MG63 (cell line): ENCODE results near the gene MAPKBP1. TPM values are rescaled to one million over a fixed set of nuclear protein-coding genes. Genes with fewer than 3 reads are reported as not detected.

ENCODE experiments used
- DNase-seq: peaks from one replicate; pipeline ENCODE4 v3.0.0-alpha.2; 2020
- H3K27me3 ChIP-seq: fragments of 250-450 bp; sonication (Bioruptor Pico); 2 replicates; pipeline ENCODE4 v1.5.1; 2020; ENCODE audit warnings: mild to moderate bottlenecking, moderate library complexity
- H3K36me3 ChIP-seq: fragments of 250-450 bp; sonication (Bioruptor Pico); 2 replicates; pipeline ENCODE4 v1.5.1; 2020; ENCODE audit warnings: mild to moderate bottlenecking, moderate library complexity
- H3K4me3 ChIP-seq: fragments of 250-450 bp; sonication (Bioruptor Pico); 2 replicates; pipeline ENCODE4 v1.5.1; 2020; ENCODE audit warnings: mild to moderate bottlenecking, moderate library complexity
- H3K9me3 ChIP-seq: fragments of 250-450 bp; sonication (Bioruptor Pico); 2 replicates; pipeline ENCODE4 v1.5.1; 2020; ENCODE audit warnings: mild to moderate bottlenecking, moderate library complexity
- total RNA-seq: library from RNA; depleted of rRNA; stranded (reverse); fragments of >200 nt; shearing (Covaris generic); gene quantifications from 2 replicates; pipeline ENCODE4 v1.2.3, GENCODE V29; 2014; ENCODE audit warnings: low replicate concordance

MAPKBP1 gene
- total RNA-seq, 1 experiment from 2014 or later: 2.9 TPM

DNA sequence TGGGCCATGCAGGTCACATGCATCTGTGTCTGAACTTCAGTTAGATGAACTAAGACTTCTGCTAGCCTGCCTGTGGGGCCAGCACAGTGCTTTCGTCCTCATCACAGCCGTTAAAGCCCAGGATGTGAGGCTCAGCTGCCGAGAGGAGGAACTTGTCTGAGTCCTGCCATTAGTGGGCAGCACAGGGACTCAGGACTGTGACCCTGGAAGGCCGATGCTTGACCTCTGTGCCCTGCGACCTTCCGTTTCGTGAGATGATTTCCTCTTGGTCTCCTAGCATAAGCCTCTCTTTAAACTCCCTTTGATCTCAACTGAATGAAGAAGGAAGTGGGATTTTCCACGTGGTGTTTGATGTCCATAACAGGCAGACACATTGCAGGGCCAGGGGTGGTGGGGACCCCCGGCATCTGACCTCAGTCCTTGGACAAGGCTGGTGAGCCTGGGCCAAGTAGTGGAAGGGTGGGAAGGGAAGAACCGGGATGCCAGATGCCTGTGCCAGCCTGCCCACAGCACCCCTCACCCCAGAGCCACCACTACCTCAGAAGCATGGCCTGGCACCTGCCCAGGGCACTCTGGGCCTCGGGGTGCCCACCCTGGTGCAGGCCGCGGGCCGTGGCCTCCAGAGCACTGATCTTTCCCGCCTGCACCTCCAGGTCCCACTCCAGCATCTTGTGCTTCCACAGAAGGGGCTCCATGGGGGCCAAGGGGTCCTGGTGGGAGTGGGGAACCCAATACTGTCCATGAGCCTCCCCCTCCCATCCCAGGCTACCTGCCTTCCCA is 86.0 kb downstream of the MAPKBP1 start:
- Histone ChIP-seq H3K4me3 (no peak overlapping the region), H3K36me3 (no peaks in the 10 kb centered on the region), H3K9me3 (no peaks in the 10 kb centered on the region), H3K27me3 (no peaks in the 10 kb centered on the region)
- no peak for DNase-seq

DNA sequence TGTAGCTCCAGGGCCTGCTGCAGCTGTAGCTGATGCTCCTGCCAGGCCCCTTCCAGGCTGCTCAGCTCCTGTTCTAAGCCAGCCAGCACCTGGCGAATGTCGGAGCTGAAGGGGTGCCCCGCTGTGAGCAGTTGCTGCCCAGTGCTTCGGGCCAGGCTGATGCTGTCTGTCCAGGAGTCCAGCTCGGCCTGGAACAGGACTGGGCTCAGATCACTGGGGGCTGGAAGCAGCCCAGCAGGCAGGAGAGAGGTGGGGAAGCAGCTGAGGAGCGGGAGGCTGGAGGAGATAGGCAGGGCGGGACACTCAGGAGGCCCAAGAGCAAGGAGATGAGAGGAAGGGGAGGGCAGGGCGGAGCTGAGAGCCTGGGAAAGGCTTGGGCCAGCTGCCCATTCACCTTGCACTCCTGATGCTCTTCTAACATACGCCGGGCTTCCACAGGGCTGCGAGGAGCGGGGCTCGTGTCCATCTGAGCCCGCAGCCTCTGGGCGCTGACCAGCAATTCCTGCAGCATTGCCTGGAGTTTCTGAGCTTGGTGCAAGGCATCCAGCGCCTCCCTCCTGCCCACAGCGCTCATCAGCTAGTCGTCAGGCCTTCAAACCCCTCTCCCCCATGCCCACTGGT is 87.6 kb downstream of the MAPKBP1 start:
- no peak for DNase-seq
- H3K9me3 ChIP-seq: no peaks in the 10 kb centered on the region
- no peak overlapping the region for H3K4me3 ChIP-seq
- no peaks in the 10 kb centered on the region for H3K36me3 ChIP-seq
- H3K27me3 ChIP-seq: no peaks in the 10 kb centered on the region

DNA sequence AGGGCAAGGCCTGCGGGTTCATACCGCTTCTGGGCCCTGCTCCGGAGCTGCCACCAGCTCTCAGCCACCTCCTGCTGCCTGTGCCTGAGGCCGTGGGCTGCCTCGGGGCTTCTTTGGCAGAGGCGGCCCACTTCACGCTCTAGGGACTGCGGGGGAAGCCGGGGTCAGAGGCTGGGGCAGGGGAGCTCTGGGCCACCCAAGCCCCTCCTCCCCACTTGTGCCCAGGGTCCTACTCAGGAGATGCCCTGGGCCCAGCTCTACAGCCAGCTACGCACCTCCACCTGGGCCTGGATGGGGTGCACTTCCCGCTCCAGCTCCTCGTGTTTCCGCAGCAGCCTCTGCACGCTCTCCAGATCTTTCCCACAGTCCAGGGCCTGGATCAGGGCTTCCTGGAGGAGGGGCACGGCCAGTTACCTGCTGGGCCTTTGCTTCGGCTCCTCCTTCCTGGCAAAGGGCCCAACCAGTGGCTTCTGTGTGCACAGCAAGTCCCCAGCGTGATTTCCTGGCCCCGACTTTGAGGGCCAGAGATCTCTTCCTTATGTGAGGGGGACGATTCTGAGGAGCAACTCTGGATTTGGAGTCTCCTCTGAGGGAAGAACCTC is 88.3 kb downstream of the MAPKBP1 start:
- no peaks in the 10 kb centered on the region for H3K27me3 ChIP-seq
- H3K4me3 ChIP-seq: no peak overlapping the region
- DNase-seq: no peak
- no peaks in the 10 kb centered on the region for H3K9me3 ChIP-seq
- H3K36me3 ChIP-seq: no peaks in the 10 kb centered on the region

DNA sequence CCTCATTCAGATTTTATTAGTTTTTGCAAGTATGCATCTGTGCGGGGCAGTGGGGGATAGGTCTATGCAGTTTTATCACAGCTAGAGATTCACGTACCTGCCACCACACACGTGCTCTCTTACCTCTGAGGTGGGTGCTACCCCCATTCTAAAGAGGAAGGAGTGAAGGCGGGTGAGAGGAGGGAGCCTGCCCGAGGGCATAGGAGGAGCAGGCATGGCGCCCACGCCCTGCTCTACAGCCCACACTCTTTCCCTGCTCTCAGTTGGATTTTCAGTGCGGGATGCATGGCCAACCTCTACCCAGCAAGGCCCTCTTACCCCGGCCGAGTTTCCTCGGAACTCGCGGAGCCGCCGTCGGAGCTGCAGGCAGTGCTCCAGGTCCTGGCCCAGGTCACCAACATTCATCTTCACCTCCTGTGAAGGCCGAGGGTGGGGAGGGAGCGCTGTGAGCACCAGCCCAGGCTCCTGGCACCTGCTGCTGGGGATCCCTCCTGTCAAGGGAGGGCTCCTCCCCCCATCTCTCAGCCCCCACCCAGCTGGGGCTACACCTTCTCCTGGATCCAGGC is 91.3 kb downstream of the MAPKBP1 start:
- Histone ChIP-seq H3K9me3 (no peaks in the 10 kb centered on the region), H3K27me3 (no peaks in the 10 kb centered on the region), H3K4me3 (no peak overlapping the region), H3K36me3 (no peaks in the 10 kb centered on the region; the same call in 1 of the 2 replicates)
- DNase-seq: no peak

DNA sequence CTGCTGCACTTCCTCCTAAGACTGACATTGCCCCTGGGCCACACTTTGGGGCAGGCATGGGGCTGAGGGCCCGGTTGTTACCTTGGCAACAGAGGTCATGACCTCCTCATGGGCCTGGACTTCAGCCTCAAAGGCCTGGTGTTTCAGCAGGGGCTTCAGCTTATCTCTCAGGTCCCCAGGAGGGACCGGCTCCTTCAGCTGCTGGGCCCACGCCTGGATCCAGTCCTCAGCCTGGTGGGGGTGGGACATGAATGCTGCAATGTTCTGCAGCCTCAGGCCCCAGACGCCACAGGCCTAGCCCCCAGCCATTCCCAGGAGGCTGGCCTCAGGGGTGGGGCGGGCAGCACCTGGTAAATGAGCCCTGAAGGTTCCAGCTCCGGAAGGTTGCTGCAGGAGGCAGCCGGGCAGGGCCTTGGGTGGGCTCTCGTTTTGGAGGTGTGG is 92.0 kb downstream of the MAPKBP1 start:
- H3K4me3 ChIP-seq: no peak overlapping the region
- H3K27me3 ChIP-seq: no peaks in the 10 kb centered on the region
- no peaks in the 10 kb centered on the region; the same call in 1 of the 2 replicates for H3K36me3 ChIP-seq
- H3K9me3 ChIP-seq: no peaks in the 10 kb centered on the region
- no peak for DNase-seq

DNA sequence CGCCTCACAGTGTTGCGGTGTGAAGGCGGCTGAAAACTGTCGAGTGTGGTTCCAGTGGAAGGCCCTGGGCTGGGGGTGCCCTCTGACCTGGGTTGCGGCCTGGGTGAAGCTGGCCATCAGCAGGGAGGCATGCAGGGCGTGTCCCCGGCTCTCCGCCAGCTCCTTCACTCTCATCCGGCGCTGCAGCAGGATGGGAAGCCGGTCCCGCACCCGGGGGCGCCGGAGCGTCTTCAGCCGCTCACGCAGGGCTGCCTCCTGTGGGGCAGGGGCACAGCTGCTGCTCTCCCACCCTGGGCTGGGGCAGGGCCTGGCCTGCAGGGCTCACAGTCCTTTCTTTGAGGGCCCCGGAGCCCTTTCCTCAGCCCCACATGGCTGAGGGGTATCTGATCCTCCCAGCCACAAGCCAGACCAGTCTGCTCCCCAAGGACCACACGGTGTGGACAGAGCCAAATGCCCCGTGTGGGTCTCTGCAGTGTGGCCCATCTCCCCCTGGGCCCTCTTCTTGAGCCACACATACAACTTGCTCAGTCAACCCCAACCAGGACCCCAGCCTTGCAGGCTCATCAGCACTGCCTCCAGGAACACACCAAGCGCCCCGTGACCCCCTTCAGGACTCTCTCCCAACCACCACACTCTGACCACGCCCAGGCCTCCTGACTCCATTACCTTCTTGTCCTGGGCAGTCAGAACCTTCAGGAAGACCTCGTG is 92.7 kb downstream of the MAPKBP1 start:
- no peak for DNase-seq

DNA sequence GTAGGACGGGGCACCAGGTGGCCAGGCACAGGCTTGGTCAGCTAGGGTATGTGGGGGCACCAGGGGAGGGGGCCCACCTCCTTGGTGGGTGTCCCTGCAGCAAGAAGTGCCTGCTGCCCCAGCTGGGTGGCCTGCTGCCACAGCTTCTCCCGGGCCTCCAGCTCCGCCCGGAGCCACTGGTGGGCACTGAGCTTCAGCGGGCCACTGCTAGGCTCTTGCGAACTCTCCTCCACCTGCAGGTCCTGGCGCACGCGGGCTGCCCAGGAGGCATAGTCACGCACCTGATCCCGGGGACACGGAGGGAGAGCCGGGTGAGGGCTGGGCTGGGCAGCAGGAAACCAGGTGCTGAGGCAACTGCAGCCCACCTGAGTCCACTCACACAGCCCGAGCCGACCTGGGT is 94.0 kb downstream of the MAPKBP1 start:
- Histone ChIP-seq H3K4me3 (no peak overlapping the region), H3K27me3 (no peaks in the 10 kb centered on the region), H3K36me3 (no peaks in the 10 kb centered on the region; the same call in none of the 2 replicates), H3K9me3 (no peaks in the 10 kb centered on the region)
- no peak for DNase-seq

More for the DNA sequence above, 92.7 kb downstream of the MAPKBP1 start:
- no peaks in the 10 kb centered on the region; the same call in none of the 2 replicates for H3K36me3 ChIP-seq
- no peaks in the 10 kb centered on the region for H3K9me3 ChIP-seq
- no peak overlapping the region for H3K4me3 ChIP-seq
- no peaks in the 10 kb centered on the region for H3K27me3 ChIP-seq

DNA sequence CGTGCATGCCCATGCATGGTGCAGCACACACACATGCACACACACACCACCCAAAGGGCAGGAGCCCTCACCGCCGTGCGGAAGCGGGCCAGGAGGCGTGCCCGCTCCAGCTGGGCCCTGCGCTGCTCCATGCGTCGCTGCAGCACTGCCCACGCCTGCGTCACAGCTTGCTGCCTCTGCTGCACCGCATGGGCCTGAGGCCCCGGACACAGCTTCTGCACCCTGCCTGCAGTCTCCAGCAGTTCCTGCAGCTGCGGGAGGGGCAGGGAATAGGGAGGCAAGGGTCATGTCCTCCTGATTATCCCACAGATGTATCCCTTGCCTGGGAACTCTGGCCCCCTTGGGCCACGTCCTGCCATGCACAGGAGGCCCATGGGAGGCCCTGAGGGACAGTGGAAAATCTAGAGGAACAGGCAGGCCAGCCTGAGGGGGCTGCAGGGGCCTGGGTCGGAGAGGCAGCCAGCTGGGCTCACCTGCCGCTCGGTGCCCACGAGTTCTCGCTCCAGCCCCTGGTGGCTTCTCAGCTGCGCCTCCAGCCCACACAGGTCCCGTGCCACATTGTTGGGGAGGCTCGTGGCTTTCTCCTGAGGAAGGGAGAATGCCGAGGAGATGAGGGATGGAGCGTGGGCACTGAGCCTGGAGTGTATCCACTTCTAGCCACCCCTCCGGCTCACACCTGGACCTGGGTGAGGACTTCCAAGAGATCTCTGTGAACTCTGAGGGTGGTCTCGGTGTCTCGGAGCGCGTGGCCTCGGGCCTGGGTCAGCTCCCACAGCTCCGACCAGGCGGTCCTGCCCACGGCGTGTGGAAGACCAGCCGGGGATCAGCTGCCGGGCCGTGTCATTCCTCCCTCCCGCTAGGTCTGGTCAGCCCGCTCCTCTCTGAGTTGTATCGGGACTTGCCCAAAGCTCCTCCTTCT is 95.7 kb downstream of the MAPKBP1 start:
- Histone ChIP-seq H3K4me3 (no peak overlapping the region), H3K27me3 (no peaks in the 10 kb centered on the region), H3K9me3 (no peaks in the 10 kb centered on the region), H3K36me3 (no peaks in the 10 kb centered on the region; the same call in none of the 2 replicates)
- no peak for DNase-seq

DNA sequence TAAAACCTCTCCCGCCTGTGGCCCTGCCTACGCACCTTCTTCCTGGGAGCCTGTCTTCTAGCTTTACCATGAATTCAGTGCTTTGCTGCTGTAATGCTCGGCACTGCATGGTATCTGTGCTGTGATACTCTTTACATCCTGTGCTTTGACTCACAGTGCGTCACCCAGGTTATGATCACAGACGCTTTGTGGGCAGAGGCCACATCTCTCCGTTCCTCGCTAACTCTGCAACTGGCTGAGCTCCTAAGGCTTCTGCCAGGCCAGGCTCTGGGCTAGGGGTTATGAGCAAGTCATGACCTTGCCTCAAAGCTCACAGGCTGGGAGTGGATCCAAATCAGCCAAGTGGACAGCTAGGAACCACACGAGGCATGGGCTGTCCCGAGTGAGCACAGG is 96.4 kb downstream of the MAPKBP1 start:
- peak; percentile 89 for DNase-seq
- Histone ChIP-seq H3K4me3 (no peak overlapping the region), H3K9me3 (no peaks in the 10 kb centered on the region), H3K27me3 (no peaks in the 10 kb centered on the region), H3K36me3 (no peaks in the 10 kb centered on the region; the same call in none of the 2 replicates)

DNA sequence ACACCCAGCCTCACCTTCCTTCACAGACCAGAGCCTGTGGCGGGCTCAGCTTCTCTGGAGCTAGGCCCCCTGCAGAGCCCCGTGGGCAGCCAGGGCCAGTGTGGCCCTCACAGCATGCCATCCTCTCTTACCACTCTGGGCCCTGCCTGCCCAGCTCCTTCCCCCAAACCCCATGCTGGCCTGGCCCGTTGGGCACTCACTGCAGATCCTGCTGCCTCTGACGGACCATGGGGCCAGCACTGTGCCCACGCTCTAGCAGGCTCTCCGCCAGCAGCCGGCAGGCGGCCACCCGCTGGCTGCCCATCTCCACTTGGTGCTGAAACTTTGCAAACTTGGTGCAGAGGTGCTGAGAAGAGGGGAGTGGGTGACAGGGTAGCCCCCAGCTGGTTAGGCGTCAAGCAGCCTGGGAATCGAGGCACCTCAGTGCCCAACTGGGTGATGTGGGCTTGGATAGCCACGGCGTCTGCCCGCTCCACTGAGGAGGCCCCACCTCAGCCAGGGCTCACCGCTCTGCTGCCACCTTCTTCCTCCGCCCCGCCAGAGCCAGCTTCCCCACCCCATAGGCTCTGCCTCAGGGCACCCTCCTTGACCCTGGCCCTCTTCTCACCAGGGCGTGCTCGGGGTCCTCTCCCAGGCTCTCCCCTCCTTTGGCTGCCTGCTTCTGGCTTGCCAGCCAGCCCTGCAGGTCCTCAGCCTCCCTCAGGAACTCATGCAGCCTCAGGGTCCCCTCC is 97.1 kb downstream of the MAPKBP1 start:
- Histone ChIP-seq H3K9me3 (no peaks in the 10 kb centered on the region), H3K4me3 (no peak overlapping the region), H3K27me3 (no peaks in the 10 kb centered on the region), H3K36me3 (no peaks in the 10 kb centered on the region; the same call in none of the 2 replicates)
- no peak for DNase-seq

DNA sequence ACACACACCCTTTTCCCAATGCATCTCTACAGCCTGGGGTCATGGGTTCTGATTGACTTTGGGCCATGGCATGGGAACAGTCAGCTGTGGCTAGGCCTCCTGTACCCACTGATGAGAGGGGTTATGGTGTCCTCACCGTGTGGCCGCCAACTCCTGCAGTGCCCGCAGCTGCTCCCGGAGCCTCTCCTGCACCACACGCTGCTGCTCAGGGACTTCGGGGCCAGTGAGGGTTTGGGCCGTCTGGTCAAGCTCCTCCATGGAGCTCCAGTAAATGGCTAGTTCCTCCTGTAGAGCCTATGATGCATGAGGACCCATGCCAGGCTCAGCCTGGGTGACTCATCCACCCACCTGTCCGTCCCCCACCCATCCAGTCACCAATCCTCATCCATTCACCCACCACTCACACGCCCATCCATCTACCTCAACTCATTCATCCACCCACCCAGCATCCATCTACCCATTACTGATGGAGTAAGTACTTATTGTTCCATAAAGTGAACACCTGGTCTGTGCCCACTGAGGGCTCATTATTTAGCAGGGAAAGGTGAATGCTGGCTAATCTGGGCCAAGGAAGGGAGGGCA is 98.0 kb downstream of the MAPKBP1 start:
- no peaks in the 10 kb centered on the region; the same call in none of the 2 replicates for H3K36me3 ChIP-seq
- H3K9me3 ChIP-seq: no peaks in the 10 kb centered on the region
- no peaks in the 10 kb centered on the region for H3K27me3 ChIP-seq
- DNase-seq: no peak
- H3K4me3 ChIP-seq: no peak overlapping the region

DNA sequence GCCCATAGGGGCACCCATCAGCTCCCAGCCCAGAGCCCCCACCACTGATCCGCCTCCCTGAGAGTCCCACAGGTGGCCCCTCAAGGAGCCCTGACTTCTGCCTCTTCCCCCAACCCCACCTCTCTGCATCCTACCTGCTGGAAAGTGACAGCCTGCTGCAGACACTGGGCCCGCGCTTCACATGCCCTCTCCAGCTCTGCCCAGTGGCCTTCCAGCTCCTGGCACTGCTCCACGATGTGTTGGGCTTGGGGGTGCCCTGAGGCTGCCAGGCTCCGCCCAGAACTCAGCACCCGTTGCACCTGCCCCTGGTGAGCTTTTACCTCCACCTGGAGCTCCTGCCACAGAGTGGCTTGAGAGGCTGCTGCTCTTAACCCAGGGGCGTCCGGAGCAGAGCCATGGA is 99.4 kb downstream of the MAPKBP1 start:
- DNase-seq: no peak
- no peaks in the 10 kb centered on the region; the same call in none of the 2 replicates for H3K36me3 ChIP-seq
- no peaks in the 10 kb centered on the region for H3K9me3 ChIP-seq
- H3K27me3 ChIP-seq: no peaks in the 10 kb centered on the region
- H3K4me3 ChIP-seq: no peak overlapping the region

DNA sequence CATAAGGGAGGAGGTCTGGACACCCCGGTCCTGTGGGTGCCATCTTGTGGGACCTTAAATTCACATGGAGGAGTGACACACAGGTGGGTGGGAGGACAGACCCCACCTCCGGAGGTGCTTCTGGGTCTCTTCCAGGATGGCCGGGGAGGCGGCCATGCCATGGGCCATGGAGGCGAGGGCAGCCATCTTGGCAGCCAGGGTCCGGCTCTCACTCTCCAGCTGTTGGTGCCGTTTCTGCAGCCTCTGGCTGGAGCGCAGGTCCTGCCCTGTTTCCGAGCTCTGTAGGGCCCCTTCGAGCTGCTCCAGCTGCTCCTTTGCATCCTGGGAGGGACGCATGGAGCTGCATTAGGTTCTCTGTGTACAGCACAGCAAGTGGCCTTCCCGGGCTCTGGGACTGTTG is 100.5 kb downstream of the MAPKBP1 start:
- no peaks in the 10 kb centered on the region; the same call in none of the 2 replicates for H3K36me3 ChIP-seq
- DNase-seq: no peak
- no peak overlapping the region for H3K4me3 ChIP-seq
- no peaks in the 10 kb centered on the region for H3K27me3 ChIP-seq
- no peaks in the 10 kb centered on the region for H3K9me3 ChIP-seq

DNA sequence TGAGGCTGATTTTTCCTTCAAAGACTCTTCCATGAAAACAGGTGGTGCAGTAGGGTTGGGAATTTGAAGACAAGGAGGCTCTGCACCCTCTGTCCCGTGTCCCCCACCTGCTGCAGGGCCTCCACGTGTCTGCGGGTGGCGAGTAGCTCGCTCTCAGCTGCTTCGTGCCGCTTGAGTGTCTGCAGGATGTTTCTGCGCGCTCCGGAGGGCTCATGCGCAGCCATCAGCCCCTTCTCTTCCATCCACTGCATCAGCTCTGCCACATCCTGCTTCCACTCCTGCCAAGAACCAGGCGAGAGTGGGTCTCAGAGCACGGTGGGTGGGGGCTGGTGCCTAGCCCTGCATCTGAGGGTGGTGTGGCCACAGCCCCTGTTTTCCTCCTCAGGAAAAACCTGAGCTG is 101.7 kb downstream of the MAPKBP1 start:
- Histone ChIP-seq H3K27me3 (no peaks in the 10 kb centered on the region), H3K4me3 (no peak overlapping the region), H3K36me3 (no peaks in the 10 kb centered on the region; the same call in 1 of the 2 replicates), H3K9me3 (no peaks in the 10 kb centered on the region)
- DNase-seq: no peak

DNA sequence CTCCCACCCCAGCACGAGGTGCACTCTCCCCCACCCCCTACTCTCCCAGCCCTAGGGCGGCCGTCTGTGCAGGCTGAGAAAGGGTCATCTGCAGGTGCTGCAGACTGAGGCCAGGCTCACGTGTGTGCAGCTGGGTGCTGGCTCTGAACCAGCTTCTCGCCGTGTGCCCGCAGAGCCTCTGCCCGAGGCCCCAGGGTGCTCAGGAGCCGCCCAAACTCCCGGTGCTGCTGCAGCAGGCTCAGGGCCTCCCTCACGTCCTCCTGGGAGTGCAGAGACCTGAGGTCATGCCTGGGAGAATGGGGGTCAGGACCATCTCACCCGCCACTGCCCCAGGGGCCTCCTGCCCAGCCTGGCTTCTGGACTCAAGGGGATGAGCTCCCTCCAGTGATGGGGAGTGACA is 102.4 kb downstream of the MAPKBP1 start:
- no peak for DNase-seq
- H3K4me3 ChIP-seq: no peak overlapping the region
- H3K27me3 ChIP-seq: no peaks in the 10 kb centered on the region
- H3K36me3 ChIP-seq: no peaks in the 10 kb centered on the region; the same call in 1 of the 2 replicates
- H3K9me3 ChIP-seq: no peaks in the 10 kb centered on the region
